ENCODE measurements around the gene THNSL1.
"Not testable (repeated sequence)": the region's sequence is repeated elsewhere in the genome, so short reads cannot be mapped to it uniquely, and the experiment has no call there.

THNSL1 gene

GRCh38 chr10:25016376-25017153 lies at the start of gene THNSL1:
Gene THNSL1, plus strand, starts transcription at chr10:25016612. Its CDS starts 6,612 bp downstream, at chr10:25023224.
- DNase-seq, result peak; percentile 97

- DNase-seq, result no peak
Measured at GRCh38 chr10:24966962-24967481, 49.4 kb upstream of the THNSL1 start.

- DNase-seq, result no peak
Measured at GRCh38 chr10:24968349-24968748, 48.1 kb upstream of the THNSL1 start.

- not testable (repeated sequence) for DNase-seq
Measured at GRCh38 chr10:24968951-24969350, 47.5 kb upstream of the THNSL1 start.

- DNase-seq, result no peak
Measured at GRCh38 chr10:24969841-24970281, 46.6 kb upstream of the THNSL1 start.

GRCh38 chr10:24971374-24971773 lies 45.0 kb upstream of the THNSL1 start:
- no peak for DNase-seq

- no peak for DNase-seq
Measured at GRCh38 chr10:24973163-24973562, 43.2 kb upstream of the THNSL1 start.

- DNase-seq, result no peak
Measured at GRCh38 chr10:24974976-24975375, 41.4 kb upstream of the THNSL1 start.

- no peak for DNase-seq
Measured at GRCh38 chr10:24979685-24980084, 36.7 kb upstream of the THNSL1 start.

- no peak for DNase-seq
Measured at GRCh38 chr10:24981161-24981710, 35.2 kb upstream of the THNSL1 start.

GRCh38 chr10:24982319-24983112 lies 33.9 kb upstream of the THNSL1 start:
- DNase-seq, result no peak

GRCh38 chr10:24983130-24983529 lies 33.3 kb upstream of the THNSL1 start:
- DNase-seq, result no peak

GRCh38 chr10:24983946-24984345 lies 32.5 kb upstream of the THNSL1 start:
- DNase-seq, result no peak

- no peak for DNase-seq
Measured at GRCh38 chr10:24984906-24985305, 31.5 kb upstream of the THNSL1 start.

- no peak for DNase-seq
Measured at GRCh38 chr10:24988831-24989640, 27.4 kb upstream of the THNSL1 start.

- no peak for DNase-seq
Measured at GRCh38 chr10:24989867-24990266, 26.5 kb upstream of the THNSL1 start.

- DNase-seq, result no peak
Measured at GRCh38 chr10:24991298-24991697, 25.1 kb upstream of the THNSL1 start.

GRCh38 chr10:24992512-24993133 lies 23.8 kb upstream of the THNSL1 start:
- DNase-seq, result no peak

GRCh38 chr10:24993237-24993958 lies 23.0 kb upstream of the THNSL1 start:
- DNase-seq, result no peak

- no peak for DNase-seq
Measured at GRCh38 chr10:24995072-24995471, 21.3 kb upstream of the THNSL1 start.

- no peak for DNase-seq
Measured at GRCh38 chr10:24998044-24998443, 18.4 kb upstream of the THNSL1 start.

Measured in activated gamma-delta T cell treated with Interleukin-2 at 50 U/mL for 16 hours (primary cell).